BLaER1 treated with 17β-estradiol and CSF1 and Interleukin-3, amounts not matched to agents 10 nM and 100 nM (cell line): ENCODE results near the gene ZNF124.

Source experiments
- H3K27ac ChIP-seq, 11 experiments: shearing (Covaris generic); formaldehyde crosslinking; 2 replicates each; pipeline ENCODE4 v1.8.1; 2022
- H3K27me3 ChIP-seq, 11 experiments: shearing (Covaris generic); formaldehyde crosslinking; 2 replicates each; pipeline ENCODE4 v1.8.1; 2022
- H3K36me3 ChIP-seq, 11 experiments: shearing (Covaris generic); formaldehyde crosslinking; 2 replicates each; pipeline ENCODE4 v1.8.1; 2022
- H3K4me1 ChIP-seq, 10 experiments: shearing (Covaris generic); formaldehyde crosslinking; 2 replicates each; pipeline ENCODE4 v1.8.1; 2022
- H3K4me2 ChIP-seq, 11 experiments: shearing (Covaris generic); formaldehyde crosslinking; 2 replicates each; pipeline ENCODE4 v1.8.1; 2022
- H3K4me3 ChIP-seq, 10 experiments: shearing (Covaris generic); formaldehyde crosslinking; 2 replicates each; pipeline ENCODE4 v1.8.1; 2022
- H3K9ac ChIP-seq, 11 experiments: shearing (Covaris generic); formaldehyde crosslinking; 2 replicates each; pipeline ENCODE4 v1.8.1; 2022
- H3K9me3 ChIP-seq, 11 experiments: shearing (Covaris generic); formaldehyde crosslinking; replicated peaks in 1 of 11; 2 replicates each; pipeline ENCODE4 v1.8.1; 2022
- H4K20me1 ChIP-seq, 11 experiments: shearing (Covaris generic); formaldehyde crosslinking; 2 replicates each; pipeline ENCODE4 v1.8.1; 2022
- Cebpa-rat ChIP-seq, 11 experiments: shearing (Covaris generic); IDR thresholded peaks; 2 replicates each; pipeline ENCODE4 v1.8.1; 2022

The ZNF124 gene

DNA sequence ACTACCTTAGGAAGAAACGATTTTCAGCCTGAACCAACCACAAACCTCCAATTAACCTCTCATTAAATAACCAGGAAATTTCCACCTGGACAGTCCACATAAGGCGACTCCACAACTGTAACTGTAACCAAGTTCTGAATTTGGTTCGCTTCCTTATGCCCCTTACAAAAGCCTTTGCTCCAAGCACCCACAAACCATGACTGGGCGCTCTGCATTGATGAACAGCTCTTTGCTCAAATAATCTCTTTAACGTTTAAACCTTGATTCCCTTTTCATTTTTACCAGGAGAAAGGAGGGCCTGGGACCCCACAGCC, 38.2 kb upstream of the ZNF124 start:
- peaks cover 17 to 41% (median 24%) of the 10 kb centered on the region in 10 experiments for H3K4me1 ChIP-seq
- peak overlapping the region; percentile 90 to 96 (median 94) for H3K4me3 ChIP-seq
- H4K20me1 ChIP-seq, result peaks cover 11 to 55% (median 36%) of the 10 kb centered on the region in 11 experiments; a peak in 18 of 22 replicates
- H3K36me3 ChIP-seq, result peaks cover 38 to 45% (median 44%) of the 10 kb centered on the region in 11 experiments
- no peaks in the 10 kb centered on the region for H3K27me3 ChIP-seq
- peak overlapping the region; percentile 74 to 95 (median 91) for H3K4me2 ChIP-seq
- H3K9me3 ChIP-seq, result peaks cover 35 to 45% (median 41%) of the 10 kb centered on the region in 11 experiments
- no peak for TF ChIP-seq Cebpa-rat (IDR thresholded peaks at IDR 0.05)
- H3K9ac ChIP-seq, result peak overlapping the region; percentile 91 to 98 (median 94)
- peak overlapping the region; percentile 90 to 99 (median 94) for H3K27ac ChIP-seq

DNA sequence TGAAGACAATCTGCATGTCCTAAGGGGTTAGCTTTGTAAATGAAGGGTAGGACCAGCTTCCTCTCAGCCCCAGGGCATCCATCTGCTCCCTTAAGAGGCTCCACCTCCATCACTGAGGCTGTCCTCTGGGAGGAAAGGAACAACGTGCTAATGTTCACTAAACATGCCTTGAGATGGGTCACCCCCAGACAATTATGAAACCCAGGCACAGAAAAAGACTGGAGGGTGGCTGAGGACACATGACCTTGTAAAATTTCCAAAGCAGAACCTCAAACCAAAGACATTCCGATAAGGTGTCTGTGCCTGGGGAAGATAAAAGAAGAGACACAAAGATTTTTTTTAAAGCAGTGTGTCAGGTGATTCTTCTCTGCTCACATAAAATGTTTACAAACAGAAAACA, 37.6 kb upstream of the ZNF124 start:
- peak overlapping the region; percentile 90 to 96 (median 94) for H3K4me3 ChIP-seq
- no peaks in the 10 kb centered on the region for H3K27me3 ChIP-seq
- H3K36me3 ChIP-seq, result peaks cover 44 to 51% (median 50%) of the 10 kb centered on the region in 11 experiments
- H3K9me3 ChIP-seq, result peaks cover 41 to 51% (median 48%) of the 10 kb centered on the region in 11 experiments
- peaks cover 11 to 61% (median 36%) of the 10 kb centered on the region in 11 experiments; a peak in 18 of 22 replicates for H4K20me1 ChIP-seq
- H3K27ac ChIP-seq, result peak overlapping the region; percentile 90 to 99 (median 94); a peak in 21 of 22 replicates
- peaks cover 17 to 48% (median 26%) of the 10 kb centered on the region in 10 experiments for H3K4me1 ChIP-seq
- H3K9ac ChIP-seq, result peak overlapping the region; percentile 91 to 98 (median 94)
- peak overlapping the region; percentile 74 to 95 (median 91) for H3K4me2 ChIP-seq
- no peak for TF ChIP-seq Cebpa-rat (IDR thresholded peaks at IDR 0.05)

DNA sequence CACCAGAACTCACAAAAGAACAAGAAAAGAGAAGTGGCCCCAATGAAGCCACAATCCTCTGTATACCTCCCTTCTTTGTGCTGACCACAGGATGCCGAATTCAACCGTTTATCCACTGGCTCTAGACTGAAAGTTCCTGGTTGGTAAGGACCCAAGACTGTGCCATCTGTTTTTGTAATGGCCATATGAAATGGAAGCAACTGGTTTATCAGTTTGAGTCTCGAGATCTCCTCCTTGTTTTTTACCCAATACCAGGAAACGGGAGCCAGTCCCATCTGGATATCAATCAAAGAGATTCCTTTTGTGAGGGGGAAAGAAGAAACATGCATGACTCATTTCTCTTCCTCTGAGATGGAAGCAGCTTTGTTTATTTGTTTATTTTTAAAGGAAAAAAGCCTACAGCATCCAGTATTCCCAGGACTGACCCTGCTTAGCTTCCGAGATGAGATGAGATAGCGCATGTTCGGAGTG, 32.4 kb upstream of the ZNF124 start:
- Histone ChIP-seq H4K20me1 (peaks cover 11 to 94% (median 47%) of the 10 kb centered on the region in 11 experiments; a peak in 18 of 22 replicates), H3K9me3 (peaks cover 93 to 100% (median 99%) of the 10 kb centered on the region in 11 experiments), H3K9ac (no peak overlapping the region), H3K4me2 (peak overlapping the region in 3 of 11 experiments; percentile 2 to 16 (median 4); a peak in 1 of 22 replicates), H3K27ac (no peak overlapping the region), H3K4me3 (peak overlapping the region in 2 of 10 experiments; percentile 1 to 2; a peak in 1 of 20 replicates), H3K4me1 (peaks cover 6 to 28% (median 13%) of the 10 kb centered on the region in 10 experiments), H3K36me3 (peaks cover 95 to 100% (median 100%) of the 10 kb centered on the region in 11 experiments), H3K27me3 (no peaks in the 10 kb centered on the region)
- no peak for TF ChIP-seq Cebpa-rat (IDR thresholded peaks at IDR 0.05)

GRCh38 chr1:247198781-247199180, 27.0 kb upstream of the ZNF124 start:
- peaks cover 97 to 100% (median 100%) of the 10 kb centered on the region in 11 experiments for H3K9me3 ChIP-seq
- peaks cover 0 to 40% (median 22%) of the 10 kb centered on the region in 11 experiments; a peak in 16 of 22 replicates for H4K20me1 ChIP-seq
- no peaks in the 10 kb centered on the region; a peak in 1 of 20 replicates for H3K4me1 ChIP-seq
- no peaks in the 10 kb centered on the region for H3K27me3 ChIP-seq
- H3K36me3 ChIP-seq, result peaks cover 98 to 100% (median 99%) of the 10 kb centered on the region in 11 experiments
- no peak overlapping the region for H3K4me2 ChIP-seq
- H3K4me3 ChIP-seq, result peak overlapping the region in 1 of 10 experiments; percentile 21; a peak in 1 of 20 replicates
- no peak overlapping the region for H3K27ac ChIP-seq
- H3K9ac ChIP-seq, result no peak overlapping the region
- TF ChIP-seq Cebpa-rat (IDR thresholded peaks at IDR 0.05), result no peak

- no peaks in the 10 kb centered on the region for H4K20me1 ChIP-seq
- no peak overlapping the region for H3K9ac ChIP-seq
- H3K4me2 ChIP-seq, result no peak overlapping the region
- H3K9me3 ChIP-seq, result peaks cover 99 to 100% (median 100%) of the 10 kb centered on the region in 11 experiments
- H3K27ac ChIP-seq, result no peak overlapping the region
- H3K4me3 ChIP-seq, result peak overlapping the region in 1 of 10 experiments; percentile 10; a peak in 1 of 20 replicates
- no peak for TF ChIP-seq Cebpa-rat (IDR thresholded peaks at IDR 0.05)
- H3K27me3 ChIP-seq, result 0 out of 22 replicates have a peak, but pooled peaks cover 0 to 3% (median 0%) of the 10 kb centered on the region in 11 experiments
- no peaks in the 10 kb centered on the region; a peak in 1 of 20 replicates for H3K4me1 ChIP-seq
- peaks cover 96 to 100% (median 99%) of the 10 kb centered on the region in 11 experiments for H3K36me3 ChIP-seq
Measured at GRCh38 chr1:247193958-247194357, 22.1 kb upstream of the ZNF124 start.

- Histone ChIP-seq H4K20me1 (no peaks in the 10 kb centered on the region), H3K36me3 (peaks cover 83 to 100% (median 92%) of the 10 kb centered on the region in 11 experiments), H3K27me3 (0 out of 22 replicates have a peak, but pooled peaks cover 0 to 3% (median 0%) of the 10 kb centered on the region in 11 experiments), H3K9me3 (peaks cover 97 to 100% (median 99%) of the 10 kb centered on the region in 11 experiments), H3K4me2 (no peak overlapping the region), H3K4me3 (peak overlapping the region in 5 of 10 experiments; percentile 27 to 38 (median 30); a peak in 8 of 20 replicates), H3K9ac (no peak overlapping the region), H3K27ac (no peak overlapping the region), H3K4me1 (no peaks in the 10 kb centered on the region)
- TF ChIP-seq Cebpa-rat (IDR thresholded peaks at IDR 0.05), result no peak
Measured at GRCh38 chr1:247189981-247190798, 18.4 kb upstream of the ZNF124 start.

GRCh38 chr1:247185667-247186066, 13.8 kb upstream of the ZNF124 start:
- Histone ChIP-seq H3K9me3 (peaks cover 80 to 100% (median 89%) of the 10 kb centered on the region in 11 experiments), H3K27ac (no peak overlapping the region), H3K4me1 (no peaks in the 10 kb centered on the region), H3K4me3 (no peak overlapping the region), H3K27me3 (no peaks in the 10 kb centered on the region), H4K20me1 (no peaks in the 10 kb centered on the region), H3K9ac (no peak overlapping the region), H3K36me3 (peaks cover 54 to 85% (median 74%) of the 10 kb centered on the region in 11 experiments), H3K4me2 (no peak overlapping the region)
- no peak for TF ChIP-seq Cebpa-rat (IDR thresholded peaks at IDR 0.05)

DNA sequence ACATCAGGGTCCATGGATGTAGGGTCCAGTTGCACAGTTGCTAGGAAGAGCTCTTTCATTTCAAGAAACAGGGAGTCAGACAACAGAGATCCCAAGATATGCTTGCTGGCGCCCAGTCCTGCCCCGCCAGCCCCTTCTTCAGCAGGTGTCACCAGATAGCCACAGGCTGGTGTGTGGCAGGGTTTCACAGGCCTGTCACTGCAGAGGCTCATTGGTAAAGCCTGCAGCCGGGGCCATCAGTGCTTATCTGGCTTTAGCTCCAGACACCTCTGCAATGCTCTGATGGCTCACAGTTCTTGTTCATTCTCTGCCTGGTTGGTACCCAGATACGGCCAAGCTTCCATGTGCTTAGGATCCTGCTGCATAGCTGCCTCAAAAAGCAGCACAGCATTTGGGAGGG, 12.4 kb upstream of the ZNF124 start:
- no peak overlapping the region for H3K27ac ChIP-seq
- H4K20me1 ChIP-seq, result no peaks in the 10 kb centered on the region
- no peak overlapping the region for H3K9ac ChIP-seq
- no peak overlapping the region for H3K4me2 ChIP-seq
- no peak for TF ChIP-seq Cebpa-rat (IDR thresholded peaks at IDR 0.05)
- peak overlapping the region in 1 of 10 experiments; percentile 4; a peak in 1 of 20 replicates for H3K4me3 ChIP-seq
- H3K36me3 ChIP-seq, result peaks cover 40 to 71% (median 61%) of the 10 kb centered on the region in 11 experiments
- peaks cover 66 to 100% (median 77%) of the 10 kb centered on the region in 11 experiments for H3K9me3 ChIP-seq
- H3K27me3 ChIP-seq, result no peaks in the 10 kb centered on the region
- H3K4me1 ChIP-seq, result no peaks in the 10 kb centered on the region

DNA sequence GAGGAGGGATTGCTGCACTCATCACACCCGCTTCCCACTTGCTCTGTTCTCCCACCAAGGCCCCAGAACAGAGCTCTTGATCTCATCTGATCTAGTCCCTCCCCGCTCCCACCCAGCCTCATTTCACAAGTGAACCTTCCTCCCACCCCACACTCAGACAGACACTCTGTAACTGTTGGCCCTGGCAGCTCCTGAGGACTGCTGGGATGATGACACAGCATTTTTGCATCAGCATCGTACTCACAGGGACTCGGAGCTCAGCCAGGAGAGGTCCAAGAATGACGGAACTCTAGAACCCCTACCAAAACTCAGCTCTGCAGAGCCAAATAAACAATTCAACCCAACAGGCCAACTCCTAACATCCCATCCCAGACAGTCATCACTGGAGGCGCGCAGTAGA, 11.2 kb upstream of the ZNF124 start:
- Histone ChIP-seq H3K9me3 (peaks cover 53 to 99% (median 64%) of the 10 kb centered on the region in 11 experiments), H3K36me3 (peaks cover 30 to 58% (median 49%) of the 10 kb centered on the region in 11 experiments), H3K4me1 (no peaks in the 10 kb centered on the region), H3K27ac (no peak overlapping the region; a peak in 2 of 22 replicates), H3K9ac (no peak overlapping the region), H3K4me2 (no peak overlapping the region), H3K27me3 (no peaks in the 10 kb centered on the region), H4K20me1 (no peaks in the 10 kb centered on the region), H3K4me3 (peak overlapping the region in 1 of 10 experiments; percentile 35; a peak in 1 of 20 replicates)
- no peak for TF ChIP-seq Cebpa-rat (IDR thresholded peaks at IDR 0.05)
